ENCODE results near the gene OVOL1. TPM values are rescaled to one million over a fixed set of nuclear protein-coding genes. Genes with fewer than 3 reads are reported as not detected.

The OVOL1 gene
- total and polyA plus RNA-seq, 2 experiments from 2014 or later: 1.5 to 3.3 TPM

GRCh38 chr11:65806979-65807378, 20.1 kb downstream of the OVOL1 start:
- DNase-seq (ENCODE audit: low spot score) (no peak), ATAC-seq (no peak)
- TF ChIP-seq, protein P1, sequence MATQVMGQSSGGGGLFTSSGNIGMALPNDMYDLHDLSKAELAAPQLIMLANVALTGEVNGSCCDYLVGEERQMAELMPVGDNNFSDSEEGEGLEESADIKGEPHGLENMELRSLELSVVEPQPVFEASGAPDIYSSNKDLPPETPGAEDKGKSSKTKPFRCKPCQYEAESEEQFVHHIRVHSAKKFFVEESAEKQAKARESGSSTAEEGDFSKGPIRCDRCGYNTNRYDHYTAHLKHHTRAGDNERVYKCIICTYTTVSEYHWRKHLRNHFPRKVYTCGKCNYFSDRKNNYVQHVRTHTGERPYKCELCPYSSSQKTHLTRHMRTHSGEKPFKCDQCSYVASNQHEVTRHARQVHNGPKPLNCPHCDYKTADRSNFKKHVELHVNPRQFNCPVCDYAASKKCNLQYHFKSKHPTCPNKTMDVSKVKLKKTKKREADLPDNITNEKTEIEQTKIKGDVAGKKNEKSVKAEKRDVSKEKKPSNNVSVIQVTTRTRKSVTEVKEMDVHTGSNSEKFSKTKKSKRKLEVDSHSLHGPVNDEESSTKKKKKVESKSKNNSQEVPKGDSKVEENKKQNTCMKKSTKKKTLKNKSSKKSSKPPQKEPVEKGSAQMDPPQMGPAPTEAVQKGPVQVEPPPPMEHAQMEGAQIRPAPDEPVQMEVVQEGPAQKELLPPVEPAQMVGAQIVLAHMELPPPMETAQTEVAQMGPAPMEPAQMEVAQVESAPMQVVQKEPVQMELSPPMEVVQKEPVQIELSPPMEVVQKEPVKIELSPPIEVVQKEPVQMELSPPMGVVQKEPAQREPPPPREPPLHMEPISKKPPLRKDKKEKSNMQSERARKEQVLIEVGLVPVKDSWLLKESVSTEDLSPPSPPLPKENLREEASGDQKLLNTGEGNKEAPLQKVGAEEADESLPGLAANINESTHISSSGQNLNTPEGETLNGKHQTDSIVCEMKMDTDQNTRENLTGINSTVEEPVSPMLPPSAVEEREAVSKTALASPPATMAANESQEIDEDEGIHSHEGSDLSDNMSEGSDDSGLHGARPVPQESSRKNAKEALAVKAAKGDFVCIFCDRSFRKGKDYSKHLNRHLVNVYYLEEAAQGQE (IDR thresholded peaks at IDR 0.05; ENCODE audit: unreplicated experiment): no peak
- TF ChIP-seq, protein P2, sequence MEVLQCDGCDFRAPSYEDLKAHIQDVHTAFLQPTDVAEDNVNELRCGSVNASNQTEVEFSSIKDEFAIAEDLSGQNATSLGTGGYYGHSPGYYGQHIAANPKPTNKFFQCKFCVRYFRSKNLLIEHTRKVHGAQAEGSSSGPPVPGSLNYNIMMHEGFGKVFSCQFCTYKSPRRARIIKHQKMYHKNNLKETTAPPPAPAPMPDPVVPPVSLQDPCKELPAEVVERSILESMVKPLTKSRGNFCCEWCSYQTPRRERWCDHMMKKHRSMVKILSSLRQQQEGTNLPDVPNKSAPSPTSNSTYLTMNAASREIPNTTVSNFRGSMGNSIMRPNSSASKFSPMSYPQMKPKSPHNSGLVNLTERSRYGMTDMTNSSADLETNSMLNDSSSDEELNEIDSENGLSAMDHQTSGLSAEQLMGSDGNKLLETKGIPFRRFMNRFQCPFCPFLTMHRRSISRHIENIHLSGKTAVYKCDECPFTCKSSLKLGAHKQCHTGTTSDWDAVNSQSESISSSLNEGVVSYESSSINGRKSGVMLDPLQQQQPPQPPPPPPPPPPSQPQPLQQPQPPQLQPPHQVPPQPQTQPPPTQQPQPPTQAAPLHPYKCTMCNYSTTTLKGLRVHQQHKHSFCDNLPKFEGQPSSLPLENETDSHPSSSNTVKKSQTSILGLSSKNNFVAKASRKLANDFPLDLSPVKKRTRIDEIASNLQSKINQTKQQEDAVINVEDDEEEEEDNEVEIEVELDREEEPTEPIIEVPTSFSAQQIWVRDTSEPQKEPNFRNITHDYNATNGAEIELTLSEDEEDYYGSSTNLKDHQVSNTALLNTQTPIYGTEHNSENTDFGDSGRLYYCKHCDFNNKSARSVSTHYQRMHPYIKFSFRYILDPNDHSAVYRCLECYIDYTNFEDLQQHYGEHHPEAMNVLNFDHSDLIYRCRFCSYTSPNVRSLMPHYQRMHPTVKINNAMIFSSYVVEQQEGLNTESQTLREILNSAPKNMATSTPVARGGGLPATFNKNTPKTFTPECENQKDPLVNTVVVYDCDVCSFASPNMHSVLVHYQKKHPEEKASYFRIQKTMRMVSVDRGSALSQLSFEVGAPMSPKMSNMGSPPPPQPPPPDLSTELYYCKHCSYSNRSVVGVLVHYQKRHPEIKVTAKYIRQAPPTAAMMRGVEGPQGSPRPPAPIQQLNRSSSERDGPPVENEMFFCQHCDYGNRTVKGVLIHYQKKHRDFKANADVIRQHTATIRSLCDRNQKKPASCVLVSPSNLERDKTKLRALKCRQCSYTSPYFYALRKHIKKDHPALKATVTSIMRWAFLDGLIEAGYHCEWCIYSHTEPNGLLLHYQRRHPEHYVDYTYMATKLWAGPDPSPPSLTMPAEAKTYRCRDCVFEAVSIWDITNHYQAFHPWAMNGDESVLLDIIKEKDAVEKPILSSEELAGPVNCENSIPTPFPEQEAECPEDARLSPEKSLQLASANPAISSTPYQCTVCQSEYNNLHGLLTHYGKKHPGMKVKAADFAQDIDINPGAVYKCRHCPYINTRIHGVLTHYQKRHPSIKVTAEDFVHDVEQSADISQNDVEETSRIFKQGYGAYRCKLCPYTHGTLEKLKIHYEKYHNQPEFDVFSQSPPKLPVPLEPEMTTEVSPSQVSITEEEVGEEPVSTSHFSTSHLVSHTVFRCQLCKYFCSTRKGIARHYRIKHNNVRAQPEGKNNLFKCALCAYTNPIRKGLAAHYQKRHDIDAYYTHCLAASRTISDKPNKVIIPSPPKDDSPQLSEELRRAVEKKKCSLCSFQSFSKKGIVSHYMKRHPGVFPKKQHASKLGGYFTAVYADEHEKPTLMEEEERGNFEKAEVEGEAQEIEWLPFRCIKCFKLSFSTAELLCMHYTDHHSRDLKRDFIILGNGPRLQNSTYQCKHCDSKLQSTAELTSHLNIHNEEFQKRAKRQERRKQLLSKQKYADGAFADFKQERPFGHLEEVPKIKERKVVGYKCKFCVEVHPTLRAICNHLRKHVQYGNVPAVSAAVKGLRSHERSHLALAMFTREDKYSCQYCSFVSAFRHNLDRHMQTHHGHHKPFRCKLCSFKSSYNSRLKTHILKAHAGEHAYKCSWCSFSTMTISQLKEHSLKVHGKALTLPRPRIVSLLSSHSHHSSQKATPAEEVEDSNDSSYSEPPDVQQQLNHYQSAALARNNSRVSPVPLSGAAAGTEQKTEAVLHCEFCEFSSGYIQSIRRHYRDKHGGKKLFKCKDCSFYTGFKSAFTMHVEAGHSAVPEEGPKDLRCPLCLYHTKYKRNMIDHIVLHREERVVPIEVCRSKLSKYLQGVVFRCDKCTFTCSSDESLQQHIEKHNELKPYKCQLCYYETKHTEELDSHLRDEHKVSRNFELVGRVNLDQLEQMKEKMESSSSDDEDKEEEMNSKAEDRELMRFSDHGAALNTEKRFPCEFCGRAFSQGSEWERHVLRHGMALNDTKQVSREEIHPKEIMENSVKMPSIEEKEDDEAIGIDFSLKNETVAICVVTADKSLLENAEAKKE (CRISPR knock-in tag; IDR thresholded peaks at IDR 0.05): no peak
- TF ChIP-seq, protein P3, sequence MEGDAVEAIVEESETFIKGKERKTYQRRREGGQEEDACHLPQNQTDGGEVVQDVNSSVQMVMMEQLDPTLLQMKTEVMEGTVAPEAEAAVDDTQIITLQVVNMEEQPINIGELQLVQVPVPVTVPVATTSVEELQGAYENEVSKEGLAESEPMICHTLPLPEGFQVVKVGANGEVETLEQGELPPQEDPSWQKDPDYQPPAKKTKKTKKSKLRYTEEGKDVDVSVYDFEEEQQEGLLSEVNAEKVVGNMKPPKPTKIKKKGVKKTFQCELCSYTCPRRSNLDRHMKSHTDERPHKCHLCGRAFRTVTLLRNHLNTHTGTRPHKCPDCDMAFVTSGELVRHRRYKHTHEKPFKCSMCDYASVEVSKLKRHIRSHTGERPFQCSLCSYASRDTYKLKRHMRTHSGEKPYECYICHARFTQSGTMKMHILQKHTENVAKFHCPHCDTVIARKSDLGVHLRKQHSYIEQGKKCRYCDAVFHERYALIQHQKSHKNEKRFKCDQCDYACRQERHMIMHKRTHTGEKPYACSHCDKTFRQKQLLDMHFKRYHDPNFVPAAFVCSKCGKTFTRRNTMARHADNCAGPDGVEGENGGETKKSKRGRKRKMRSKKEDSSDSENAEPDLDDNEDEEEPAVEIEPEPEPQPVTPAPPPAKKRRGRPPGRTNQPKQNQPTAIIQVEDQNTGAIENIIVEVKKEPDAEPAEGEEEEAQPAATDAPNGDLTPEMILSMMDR (conservative IDR thresholded peaks at IDR 0.05; ENCODE audit: low read depth in 2 of 2): no peak
- TF ChIP-seq POLR2AphosphoS5 (IDR thresholded peaks at IDR 0.05; ENCODE audit: low read depth) (no peak), STAT1 (IDR thresholded peaks at IDR 0.05; ENCODE audit: unreplicated experiment) (no peak), JUNB (IDR thresholded peaks at IDR 0.05; ENCODE audit: unreplicated experiment) (no peak), EZH2phosphoT487 (IDR thresholded peaks at IDR 0.05; ENCODE audit: unreplicated experiment) (no peak), ZNF331 (CRISPR knock-in tag; IDR thresholded peaks at IDR 0.05; ENCODE audit: low read depth) (no peak), CREB1 (CRISPR knock-in tag; IDR thresholded peaks at IDR 0.05; ENCODE audit: low read depth) (no peak), EZH2 (IDR thresholded peaks at IDR 0.05; ENCODE audit: low read depth, unreplicated experiment) (no peak), ZNF114 (CRISPR knock-in tag; IDR thresholded peaks at IDR 0.05) (no peak), NANOG (IDR thresholded peaks at IDR 0.05; ENCODE audit: borderline replicate concordance) (no peak)
- TF ChIP-seq, protein P4, sequence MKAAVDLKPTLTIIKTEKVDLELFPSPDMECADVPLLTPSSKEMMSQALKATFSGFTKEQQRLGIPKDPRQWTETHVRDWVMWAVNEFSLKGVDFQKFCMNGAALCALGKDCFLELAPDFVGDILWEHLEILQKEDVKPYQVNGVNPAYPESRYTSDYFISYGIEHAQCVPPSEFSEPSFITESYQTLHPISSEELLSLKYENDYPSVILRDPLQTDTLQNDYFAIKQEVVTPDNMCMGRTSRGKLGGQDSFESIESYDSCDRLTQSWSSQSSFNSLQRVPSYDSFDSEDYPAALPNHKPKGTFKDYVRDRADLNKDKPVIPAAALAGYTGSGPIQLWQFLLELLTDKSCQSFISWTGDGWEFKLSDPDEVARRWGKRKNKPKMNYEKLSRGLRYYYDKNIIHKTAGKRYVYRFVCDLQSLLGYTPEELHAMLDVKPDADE (IDR thresholded peaks at IDR 0.05): no peak
- Histone ChIP-seq H3K79me2 (replicated peaks; ENCODE audit: insufficient read depth) (no peaks in the 10 kb centered on the region), H3K27me3 (ENCODE audit: insufficient read depth) (no peaks in the 10 kb centered on the region), H3K36me3 (ENCODE audit: insufficient read depth) (no peaks in the 10 kb centered on the region), H3K4me1 (ENCODE audit: insufficient read depth) (no peaks in the 10 kb centered on the region; the same call in 1 of the 2 replicates), H3K4me3 (no peak overlapping the region), H3K27ac (ENCODE audit: low read depth) (no peak overlapping the region), H4K20me1 (replicated peaks; ENCODE audit: insufficient read depth) (no peaks in the 10 kb centered on the region), H2AFZ (no peak overlapping the region), H3K9me2 (ENCODE audit: insufficient read depth) (no peaks in the 10 kb centered on the region), H3F3A (replicated peaks; ENCODE audit: low read depth) (no peaks in the 10 kb centered on the region), H3K4me2 (no peak overlapping the region)
- H3K9me3 Mint-ChIP-seq: no peaks in the 10 kb centered on the region; the same call in 2 of the 3 replicates
- H3K27ac Mint-ChIP-seq: no peak overlapping the region
- H3K36me3 Mint-ChIP-seq (ENCODE audit: low read depth): no peaks in the 10 kb centered on the region
- peaks cover 4% of the 10 kb centered on the region for H3K27me3 Mint-ChIP-seq (ENCODE audit: insufficient read depth, low read depth, poor library complexity)
- H3K4me3 Mint-ChIP-seq: no peak overlapping the region
- peaks cover 5% of the 10 kb centered on the region; the same call in 1 of the 3 replicates for H3K4me1 Mint-ChIP-seq

All from GM23338 (cell line).